GM13977 (cell line): Measurements from ENCODE around the gene ITPRID1.

Source experiments
- DNase-seq: peaks from one replicate; pipeline ENCODE4 v3.0.0; 2012; ENCODE audit warnings: low spot score
- CTCF ChIP-seq: IDR thresholded peaks from 2 replicates; pipeline ENCODE4 v1.5.1; 2012; ENCODE audit warnings: mild to moderate bottlenecking, control low read depth; ENCODE audit not compliant: insufficient read depth; ENCODE audit errors: extremely low read depth, missing control alignments
- in situ Hi-C: fragments of 300-500 bp; cut with MboI; formaldehyde crosslinking; loops from one replicate; pipeline ENCODE4 v1.12.0; 2022; ENCODE audit warnings: low sequenced_read_pairs, low pct_unique_long_range_greater_than_20kb, mixed read lengths, inconsistent platforms; ENCODE audit not compliant: unreplicated experiment

The ITPRID1 gene

GRCh38 chr7:31692451-31692850 is 178.6 kb downstream of the ITPRID1 start:
- TF ChIP-seq CTCF = no peak
- in situ Hi-C loops = no loop called here
- DNase-seq = no peak

- no peak for DNase-seq
- TF ChIP-seq CTCF = no peak
- in situ Hi-C loops = no loop called here
Observed at GRCh38 chr7:31692871-31693270, 179.0 kb downstream of the ITPRID1 start.

- in situ Hi-C loops = no loop called here
- DNase-seq = no peak
- TF ChIP-seq CTCF = no peak
Observed at GRCh38 chr7:31695859-31696614, 182.1 kb downstream of the ITPRID1 start.

- no peak for TF ChIP-seq CTCF
- in situ Hi-C loops = no loop called here
- no peak for DNase-seq
Observed at GRCh38 chr7:31699050-31699449, 185.2 kb downstream of the ITPRID1 start.

GRCh38 chr7:31702354-31702753 is 188.5 kb downstream of the ITPRID1 start:
- in situ Hi-C loops = no loop called here
- TF ChIP-seq CTCF = no peak
- DNase-seq = no peak

- in situ Hi-C loops = no loop called here
- no peak for TF ChIP-seq CTCF
Observed at GRCh38 chr7:31705377-31705776, 191.5 kb downstream of the ITPRID1 start.

More at GRCh38 chr7:31705377-31705776, 191.5 kb downstream of the ITPRID1 start:
- no peak for DNase-seq
